Endothelial cell of umbilical vein (primary cell): ENCODE measurements around the gene DNHD1. TPM values are rescaled to one million over a fixed set of nuclear protein-coding genes. Genes with fewer than 3 reads are reported as not detected.
"Not testable (repeated sequence)": the region's sequence is repeated elsewhere in the genome, so short reads cannot be mapped to it uniquely, and the experiment has no call there.

ENCODE experiments used
- BruUV-seq: library from RNA; stranded (reverse); fragments of 400-500 nt; replicated peaks from 2 replicates; lab custom pipeline; 2021; lab: Mats Ljungman, UMichigan
- CTCF ChIA-PET: fragments of 300-600, 350-600 bp; sonication (Branson Sonifier 250); formaldehyde crosslinking; loops from one replicate; lab custom pipeline; 2021; ENCODE audit warnings: antibody characterized with exemption, inconsistent platforms; lab: Charles Lee
- POLR2A ChIA-PET: fragments of 300-600, 350-600 bp; sonication (Branson Sonifier 250); formaldehyde crosslinking; loops from one replicate; lab custom pipeline; 2021; ENCODE audit warnings: antibody characterized with exemption, inconsistent platforms; lab: Charles Lee
- DNase-seq: peaks from one replicate; pipeline ENCODE4 v3.0.0-alpha.2; 2011; ENCODE audit warnings: low read depth, low spot score
- FAIRE-seq: peaks from 2 replicates; lab custom pipeline; 2011; peaks lifted over from hg19 to GRCh38; lab: Jason Lieb, UNC
- H2AFZ ChIP-seq: 2 replicates; pipeline ENCODE4 v1.6.0; 2012; ENCODE audit warnings: low read depth, low read length, control low read depth, inconsistent platforms
- H3K27ac ChIP-seq: 2 replicates; pipeline ENCODE4 v1.5.1; 2011; ENCODE audit warnings: low read depth, mild to moderate bottlenecking, control low read depth, low read length, moderate library complexity; ENCODE audit not compliant: insufficient read depth
- H3K27me3 ChIP-seq, 2 experiments: 2 replicates each; pipeline versions ENCODE4 v1.6.0 to v1.6.1; 2011; ENCODE audit warnings: low read length in 2 of 2, mixed read lengths in 1 of 2; ENCODE audit not compliant: control insufficient read depth in 2 of 2, insufficient read depth in 2 of 2
- H3K36me3 ChIP-seq, 2 experiments: 2 replicates in 1 of 2; 3 replicates in 1 of 2; pipeline ENCODE4 v1.5.1; 2011; ENCODE audit warnings: low read length in 2 of 2, mild to moderate bottlenecking in 1 of 2, moderate library complexity in 1 of 2; ENCODE audit not compliant: control insufficient read depth in 2 of 2, insufficient read depth in 2 of 2; ENCODE audit errors: extremely low read depth in 1 of 2
- H3K4me1 ChIP-seq: 3 replicates; pipeline ENCODE4 v1.5.1; 2011; ENCODE audit warnings: mild to moderate bottlenecking, low read length; ENCODE audit not compliant: control insufficient read depth, insufficient read depth; ENCODE audit errors: extremely low read depth
- H3K4me2 ChIP-seq: 2 replicates; pipeline ENCODE4 v1.6.1; 2011; ENCODE audit warnings: low read length, control low read depth, mixed read lengths; ENCODE audit not compliant: insufficient read depth
- H3K4me3 ChIP-seq, 3 experiments: fragments of 200-600 bp in 1 of 3; sonication (generic), shearing (Covaris generic) in 1 of 3; replicated peaks in 1 of 3; 2 replicates each; pipeline ENCODE4 v1.5.1; 2011 to 2016; ENCODE audit warnings: control low read depth in 3 of 3, low read length in 3 of 3, mild to moderate bottlenecking in 2 of 3, inconsistent platforms in 1 of 3, low read depth in 1 of 3, moderate library complexity in 1 of 3; ENCODE audit not compliant: insufficient read depth in 1 of 3
- H3K79me2 ChIP-seq: 2 replicates; pipeline ENCODE4 v1.6.0; 2012; ENCODE audit warnings: low read length, inconsistent platforms; ENCODE audit not compliant: control insufficient read depth, insufficient read depth
- H3K9ac ChIP-seq: replicated peaks from 2 replicates; pipeline ENCODE3; 2011; ENCODE audit warnings: low read length, control low read depth; ENCODE audit not compliant: insufficient read depth; ENCODE audit errors: extremely low read depth
- H3K9me1 ChIP-seq: replicated peaks from 3 replicates; pipeline ENCODE4 v1.6.0; 2011; ENCODE audit warnings: mild to moderate bottlenecking, low read length; ENCODE audit not compliant: control insufficient read depth, insufficient read depth; ENCODE audit errors: extremely low read depth
- H3K9me3 ChIP-seq: replicated peaks from 2 replicates; pipeline ENCODE4 v1.5.1; 2012; ENCODE audit warnings: low read length, inconsistent platforms; ENCODE audit not compliant: control insufficient read depth, insufficient read depth
- H4K20me1 ChIP-seq: replicated peaks from 2 replicates; pipeline ENCODE3; 2011; ENCODE audit warnings: mild to moderate bottlenecking, low read length; ENCODE audit not compliant: control insufficient read depth, insufficient read depth; ENCODE audit errors: extremely low read depth
- EZH2 ChIP-seq: IDR thresholded peaks from 2 replicates; pipeline ENCODE4 v1.6.1; 2012; ENCODE audit warnings: borderline replicate concordance, low read depth, mild to moderate bottlenecking, moderate library complexity, low read length, inconsistent platforms; ENCODE audit not compliant: severe bottlenecking
- FOS ChIP-seq: IDR thresholded peaks from 2 replicates; pipeline ENCODE4 v1.6.1; 2011; ENCODE audit warnings: mild to moderate bottlenecking, low read length, moderate library complexity, borderline replicate concordance; ENCODE audit not compliant: insufficient read depth
- GATA2 ChIP-seq: IDR thresholded peaks from 2 replicates; pipeline ENCODE4 v1.7.0; 2011; ENCODE audit warnings: low read depth, mild to moderate bottlenecking, moderate library complexity, mixed read lengths, low read length; ENCODE audit not compliant: insufficient read length, insufficient read depth
- JUN ChIP-seq: IDR thresholded peaks from 2 replicates; pipeline ENCODE4 v1.6.1; 2011; ENCODE audit warnings: borderline replicate concordance, low read depth; ENCODE audit not compliant: insufficient read length, insufficient read depth
- dilution Hi-C: fragments of 300-500 bp; cut with MboI; formaldehyde crosslinking; loops from one replicate; pipeline ENCODE4 v1.15.0; 2019; ENCODE audit warnings: low sequenced_read_pairs; ENCODE audit not compliant: extremely low pct_ligation_motif_present
- intact Hi-C: fragments of 100-400 bp; cut with micrococcal nuclease; formaldehyde crosslinking; loops from one replicate; pipeline ENCODE4 v1.10.0; 2022
- polyA plus RNA-seq, 4 experiments: library from polyadenylated mRNA; depleted of rRNA in 3 of 4; stranded (reverse) in 3 of 4; unstranded in 1 of 4; fragments of >200 nt; gene quantifications; 2 replicates each; pipeline versions ENCODE4 v1.2.1 to v1.2.3, GENCODE V29; 2011 to 2012; ENCODE audit warnings: missing spikeins in 1 of 4
- total RNA-seq: library from RNA; stranded (reverse); gene quantifications from 2 replicates; pipeline ENCODE4 v1.2.3, GENCODE V29; 2021

The DNHD1 gene
- total and polyA plus RNA-seq, 2 donors (not counting 3 experiments of a cell fraction or from before 2014, with no cell fraction given): 3.7 to 8.6 TPM

GRCh38 chr11:6521946-6522345 lies 24.9 kb downstream of the DNHD1 start:
- H3K79me2 ChIP-seq, dilution Hi-C loops, DNase-seq, H3K27ac ChIP-seq, H3K4me2 ChIP-seq, POLR2A ChIA-PET, H3K27me3 ChIP-seq, H3K4me1 ChIP-seq, H4K20me1 ChIP-seq, H2AFZ ChIP-seq, BruUV-seq, FAIRE-seq, H3K9me3 ChIP-seq, H3K36me3 ChIP-seq, H3K9me1 ChIP-seq, H3K9ac ChIP-seq, H3K4me3 ChIP-seq: not testable (repeated sequence)
- intact Hi-C loops: loop anchor here (2.0 kb wide), 1 partner anchor 161 kb away; the partner anchor contains the start of gene MRPL17
- CTCF ChIA-PET: interaction anchor here (0.9 to 2.6 kb wide), 2 partner anchors 9 to 17 kb away, joined by 3 to 17 read pairs; no protein-coding TSS in a partner anchor

- Histone ChIP-seq H2AFZ (no peak overlapping the region), H3K27me3 (no peaks in the 10 kb centered on the region), H4K20me1 (no peaks in the 10 kb centered on the region), H3K4me2 (peak overlapping the region; percentile 39), H3K79me2 (no peaks in the 10 kb centered on the region), H3K9me3 (no peaks in the 10 kb centered on the region), H3K36me3 (no peaks in the 10 kb centered on the region), H3K4me1 (peaks cover 10% of the 10 kb centered on the region), H3K4me3 (no peak overlapping the region), H3K27ac (no peak overlapping the region), H3K9ac (no peak overlapping the region), H3K9me1 (no peaks in the 10 kb centered on the region)
- dilution Hi-C loops: no loop called here
- FAIRE-seq (peak; percentile 62), DNase-seq (peak; percentile 53)
- BruUV-seq: no TSS peak
- intact Hi-C loops: loop anchor here (2.0 kb wide), 1 partner anchor 160 kb away; the partner anchor contains the start of gene MRPL17
- ChIA-PET CTCF (interaction anchor here (1.0 to 2.9 kb wide), 7 partner anchors 8 to 235 kb away, joined by 3 to 17 read pairs (median 8); no protein-coding TSS in a partner anchor), POLR2A (no interaction called here)
- TF ChIP-seq GATA2 (peak; percentile 55), JUN (peak; percentile 79), EZH2 (no peak), FOS (peak; percentile 64)
Observed at GRCh38 chr11:6523253-6523652, 26.2 kb downstream of the DNHD1 start.
